K562 (cell line): Measurements from ENCODE around the gene CCDC196.

Experiments used
- CTCF ChIP-seq, 3 experiments: IDR thresholded peaks in 2 of 3; conservative IDR thresholded peaks in 1 of 3; 2 replicates each; pipeline ENCODE4 v1.5.1; 2011 to 2012; ENCODE audit warnings: low read length in 3 of 3, mild to moderate bottlenecking in 3 of 3, control low read depth in 2 of 3, improper control_type of control experiment in 1 of 3, inconsistent platforms in 1 of 3, low read depth in 1 of 3, mixed read lengths in 1 of 3, moderate library complexity in 1 of 3; ENCODE audit not compliant: insufficient read depth in 2 of 3
- ESRRA ChIP-seq: fragments of 450-650 bp; IDR thresholded peaks from 2 replicates; pipeline ENCODE4 v1.6.1; 2014; ENCODE audit warnings: low read depth, mild to moderate bottlenecking, moderate library complexity, borderline replicate concordance
- EZH2 ChIP-seq: IDR thresholded peaks from 2 replicates; pipeline ENCODE4 v1.6.1; 2012; ENCODE audit warnings: low read depth, mild to moderate bottlenecking, inconsistent platforms, low read length, borderline replicate concordance
- HEY1 ChIP-seq: fragments of 250-450 bp; sonication (Bioruptor Pico); IDR thresholded peaks from 2 replicates; pipeline ENCODE4 v1.5.0; 2020; ENCODE audit warnings: mild to moderate bottlenecking, moderate library complexity, borderline replicate concordance
- JUN ChIP-seq, 2 experiments: sonication (generic) in 1 of 2; formaldehyde crosslinking in 1 of 2; IDR thresholded peaks; 2 replicates each; pipeline versions ENCODE4 v1.6.1 to v1.8.0; 2012 to 2022; ENCODE audit warnings: borderline replicate concordance in 2 of 2, mild to moderate bottlenecking in 2 of 2, improper control_type of control experiment in 1 of 2, low read depth in 1 of 2, low read length in 1 of 2, missing genetic modification reagents in 1 of 2
- KLF13 ChIP-seq: fragments of 450-650 bp; IDR thresholded peaks from 2 replicates; pipeline ENCODE4 v1.6.1; 2016; ENCODE audit warnings: missing genetic modification characterization, low read depth, mild to moderate bottlenecking, missing compliant biosample characterization, moderate library complexity, borderline replicate concordance

- TF ChIP-seq HEY1 (CRISPR knock-in tag), result no peak
- TF ChIP-seq CTCF (IDR thresholded peaks at IDR 0.05 in 2 of 3, conservative IDR thresholded peaks at IDR 0.05 in 1 of 3; ENCODE audit: insufficient read depth in 2 of 3, low read depth in 1 of 3, low read length in 3 of 3), result no peak
- no peak for TF ChIP-seq EZH2
- no peak for TF ChIP-seq KLF13 (tag)
- no peak for TF ChIP-seq JUN (IDR thresholded peaks at IDR 0.05; ENCODE audit: borderline replicate concordance, low read depth, low read length)
- TF ChIP-seq JUN (CRISPR knock-in tag; IDR thresholded peaks at IDR 0.05; ENCODE audit: borderline replicate concordance), result no peak
- TF ChIP-seq ESRRA, result no peak
Observed at GRCh38 chr14:66539034-66539433, 52.9 kb downstream of the CCDC196 start.
